HG02885 (cell line): ENCODE measurements around the gene MYMX.
"Not testable (repeated sequence)": the region's sequence is repeated elsewhere in the genome, so short reads cannot be mapped to it uniquely, and the experiment has no call there.

Experiments used
- ATAC-seq: cut with Tn5 transposase; IDR thresholded peaks from one replicate; pipeline ENCODE4 v1.9.1; 2021; ENCODE audit warnings: mild to moderate bottlenecking; ENCODE audit not compliant: unreplicated experiment, poor library complexity

The MYMX gene

DNA sequence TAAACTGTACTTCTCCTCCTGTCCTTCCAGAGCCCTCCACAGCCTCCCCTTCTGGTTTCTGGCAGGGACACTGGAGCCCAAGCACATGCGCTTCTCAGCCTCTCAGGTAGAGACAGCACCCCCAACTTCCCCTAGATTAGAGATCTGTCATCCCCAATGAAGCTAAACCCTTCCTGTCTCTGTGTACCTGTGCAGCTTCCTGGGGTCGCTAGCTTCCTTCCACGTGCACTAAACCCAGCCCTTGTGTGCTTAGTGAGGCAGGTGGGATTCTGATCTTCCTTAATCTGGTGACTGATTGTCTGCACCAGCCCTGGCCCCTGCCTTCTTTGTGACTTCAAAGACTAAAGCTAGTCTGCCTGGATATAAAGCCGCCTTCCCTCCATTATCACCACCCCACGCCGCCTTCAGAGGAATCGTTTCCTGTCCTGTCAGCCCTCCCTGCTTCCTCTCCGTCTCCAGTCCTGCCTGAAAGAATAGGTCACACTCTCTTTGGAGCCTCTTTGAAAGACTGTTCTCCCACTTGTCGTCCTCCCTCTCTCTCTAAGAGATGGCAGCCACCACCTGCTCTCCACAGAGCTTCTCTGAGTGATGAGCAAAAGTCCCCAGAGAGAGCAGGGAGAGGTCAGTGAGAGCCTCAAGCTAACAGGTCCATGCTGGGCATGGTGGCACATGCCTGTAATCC is 30.6 kb upstream of the MYMX start:
- ATAC-seq = no peak

GRCh38 chr6:44186635-44187025 is 30.1 kb upstream of the MYMX start:
- ATAC-seq = no peak

DNA sequence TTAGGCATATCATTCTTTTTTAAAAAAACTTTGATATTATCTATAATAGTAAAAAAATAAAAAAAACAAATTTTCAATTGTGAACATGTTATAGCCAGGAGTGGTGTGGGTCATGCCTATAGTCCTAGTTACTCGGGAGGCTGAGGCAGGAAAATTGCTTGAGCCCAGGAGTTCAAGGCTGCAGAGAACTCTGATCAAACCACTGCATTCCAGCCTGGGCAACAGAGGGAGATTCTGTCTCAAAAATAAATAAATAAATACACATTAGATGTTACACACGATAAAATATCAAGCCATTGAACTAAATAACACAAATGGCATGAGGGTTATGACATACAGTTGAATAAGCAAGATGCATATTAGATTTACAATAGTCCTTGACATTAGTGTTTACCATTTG is 27.9 kb upstream of the MYMX start:
- ATAC-seq = no peak

GRCh38 chr6:44189257-44189656 is 27.5 kb upstream of the MYMX start:
- ATAC-seq = no peak

- ATAC-seq = peak; percentile 77
These were observed 26.0 kb upstream of the MYMX start for GRCh38 chr6:44190715-44191114.

DNA sequence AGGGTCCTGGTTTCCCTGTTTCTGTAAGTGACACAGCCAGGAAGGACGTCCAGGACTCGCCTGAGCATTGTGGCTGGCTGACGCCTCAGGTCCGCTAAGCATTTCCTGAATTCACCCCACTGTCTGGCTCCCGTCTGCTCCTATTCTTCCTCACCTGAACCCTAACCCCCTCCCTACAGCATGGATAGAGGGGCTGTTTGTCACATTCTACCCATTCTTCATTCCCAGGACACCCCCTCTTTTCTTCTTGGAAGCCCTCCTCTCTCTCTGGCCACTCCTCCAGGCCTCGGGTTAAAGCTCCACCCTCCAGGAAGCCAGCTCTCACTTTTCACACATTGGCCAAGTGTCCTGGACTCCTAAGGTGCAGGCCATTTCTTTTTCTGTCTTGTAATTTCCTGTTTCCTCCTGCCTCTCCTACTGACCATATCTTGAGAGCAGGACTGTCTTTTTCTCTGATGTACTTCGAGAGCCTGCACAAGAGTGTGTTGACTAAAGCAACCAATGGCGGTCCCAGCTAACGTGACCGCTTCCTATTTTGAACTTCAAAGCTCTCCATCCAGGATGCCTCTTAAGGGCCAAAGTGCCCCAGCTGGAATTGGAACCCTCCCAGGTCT is 24.2 kb upstream of the MYMX start:
- ATAC-seq = no peak

DNA sequence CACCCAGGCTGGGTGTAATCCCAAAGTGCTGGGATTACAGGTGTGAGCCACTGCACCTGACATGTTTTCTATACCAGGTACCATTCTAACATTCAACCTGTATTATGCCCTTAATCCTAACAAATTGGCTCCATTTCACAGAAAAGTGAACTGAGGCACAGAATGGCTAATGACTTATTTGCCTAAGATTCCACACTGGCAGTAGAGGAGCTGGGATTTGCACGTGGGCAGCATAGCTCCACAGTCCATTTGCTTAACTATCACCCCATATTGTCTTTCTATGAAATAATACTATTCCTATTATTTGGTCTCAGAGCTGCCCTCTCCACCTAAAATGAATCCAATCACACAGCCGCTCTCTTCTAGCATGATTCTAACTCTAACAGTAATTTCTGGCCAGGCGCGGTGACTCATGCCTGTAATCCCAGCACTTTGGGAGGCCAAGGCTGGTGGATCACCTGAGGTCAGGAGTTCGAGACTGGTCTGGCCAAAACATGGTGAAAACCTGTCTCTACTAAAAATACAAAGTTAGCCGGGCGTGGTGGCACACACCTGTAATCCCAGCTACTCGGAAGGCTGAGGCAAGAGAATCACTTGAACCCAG is 23.3 kb upstream of the MYMX start:
- ATAC-seq = no peak

- no peak for ATAC-seq
These were observed 22.4 kb upstream of the MYMX start for GRCh38 chr6:44194326-44194725.

DNA sequence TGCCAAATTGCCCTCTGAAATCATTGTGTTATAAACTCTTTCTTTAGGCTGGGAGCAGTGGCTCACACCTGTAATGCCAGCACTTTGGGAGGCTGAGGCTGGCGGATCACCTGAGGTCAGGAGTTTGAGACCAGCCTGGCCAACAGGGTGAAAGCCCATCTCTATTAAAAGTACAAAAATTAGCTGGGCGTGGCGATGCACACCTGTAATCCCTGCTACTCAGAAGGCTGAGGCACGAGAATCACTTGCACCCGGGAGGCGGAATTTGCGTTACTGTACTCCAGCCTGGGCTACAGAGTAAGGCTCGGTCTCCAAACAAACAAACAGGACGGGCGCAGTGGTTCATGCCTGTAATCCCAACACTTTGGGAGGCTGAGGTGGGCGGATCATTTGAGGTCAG is 20.4 kb upstream of the MYMX start:
- not testable (repeated sequence) for ATAC-seq

GRCh38 chr6:44198684-44199083 is 18.0 kb upstream of the MYMX start:
- ATAC-seq = no peak

DNA sequence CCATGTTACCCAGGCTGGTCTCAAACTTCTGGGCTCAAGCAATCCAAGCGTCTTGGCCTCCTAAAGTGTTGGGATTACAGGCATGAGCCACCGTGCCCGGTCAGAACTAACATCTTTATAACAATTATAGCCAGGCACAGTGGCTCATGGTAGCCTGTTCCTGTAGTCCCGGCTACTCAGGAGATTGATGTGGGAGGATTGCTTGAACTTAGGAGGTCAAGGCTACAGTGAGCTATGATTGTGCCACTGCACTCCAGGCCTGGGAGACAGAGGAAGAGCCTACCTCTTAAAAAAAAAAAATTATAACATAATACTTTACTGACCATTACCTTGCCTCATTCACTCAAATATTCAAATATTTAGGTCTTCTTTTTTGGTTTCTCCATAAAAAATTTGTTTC is 16.8 kb upstream of the MYMX start:
- no peak for ATAC-seq

- no peak for ATAC-seq
These were observed 15.5 kb upstream of the MYMX start for GRCh38 chr6:44201200-44201599.

DNA sequence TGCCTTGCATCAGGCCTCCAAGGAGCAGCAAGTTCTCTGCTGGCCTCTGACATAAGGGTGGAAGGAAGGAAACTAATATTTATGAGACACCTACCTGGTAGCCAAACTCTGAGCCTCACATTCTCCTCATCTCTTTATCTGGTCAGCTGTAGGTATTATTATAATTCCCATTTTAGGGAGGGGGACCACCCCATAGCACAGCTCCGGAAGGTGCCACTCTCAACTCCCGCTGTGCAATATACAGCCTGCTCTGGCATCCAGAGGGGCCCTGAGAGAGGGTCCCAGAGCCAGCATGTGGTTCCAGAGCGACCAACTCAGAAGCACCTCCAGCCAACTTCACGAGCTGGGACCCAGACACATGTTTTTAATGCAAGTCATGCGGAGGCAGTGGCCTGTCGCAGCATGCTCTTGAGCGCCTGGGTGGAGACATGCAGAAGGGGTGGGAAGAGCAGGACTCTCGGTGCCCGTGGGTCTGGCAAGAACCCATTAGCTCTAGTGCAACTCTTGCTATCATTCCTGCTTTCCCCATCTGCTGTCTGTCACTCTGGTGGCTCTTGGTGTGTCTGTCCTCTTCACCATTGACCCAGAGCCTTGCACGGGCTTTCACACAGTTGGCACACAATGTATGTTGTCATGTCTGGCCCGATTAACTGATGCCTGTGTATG is 15.0 kb upstream of the MYMX start:
- no peak for ATAC-seq

- no peak for ATAC-seq
These were observed 14.3 kb upstream of the MYMX start for GRCh38 chr6:44202332-44202971.

GRCh38 chr6:44202972-44203750 is 13.6 kb upstream of the MYMX start:
- no peak for ATAC-seq

GRCh38 chr6:44203955-44204354 is 12.8 kb upstream of the MYMX start:
- ATAC-seq = no peak

DNA sequence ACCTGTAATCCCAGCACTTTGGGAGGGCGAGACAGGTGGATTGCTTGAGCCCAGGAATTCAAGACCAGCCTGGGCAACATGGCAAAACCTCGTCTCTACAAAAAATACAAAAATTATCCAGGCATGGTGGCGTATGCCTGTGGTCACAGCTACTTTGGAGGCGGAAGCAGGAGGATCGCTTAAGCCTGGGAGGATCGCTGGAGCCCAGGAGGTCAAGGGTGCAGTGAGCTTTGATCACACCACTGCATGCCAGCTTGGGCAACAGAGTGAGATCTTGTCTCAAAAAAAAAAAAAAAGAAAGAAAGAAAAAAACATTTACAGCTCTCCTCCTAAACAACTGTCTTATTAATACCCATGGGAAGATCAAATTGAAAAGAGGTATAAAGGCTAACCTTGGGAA is 8.8 kb upstream of the MYMX start:
- no peak for ATAC-seq

DNA sequence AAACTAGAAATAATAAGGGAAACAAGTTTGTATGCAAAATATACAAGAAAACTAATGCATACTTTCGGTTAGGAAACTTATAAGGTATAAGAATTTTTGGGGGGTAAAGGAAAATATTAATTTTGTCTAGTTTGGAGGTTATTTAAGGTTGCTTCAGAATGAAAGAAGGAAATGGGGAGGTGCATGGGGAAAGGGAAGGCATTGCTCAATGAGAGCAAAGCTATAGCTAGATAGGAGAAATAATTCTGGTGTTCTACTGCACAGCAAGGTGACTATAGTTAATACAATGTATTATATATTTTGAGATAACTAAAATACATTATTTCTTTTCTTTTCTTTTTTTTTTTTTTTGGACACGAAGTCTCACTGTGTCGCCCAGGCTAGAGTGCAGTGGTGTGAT is 5.4 kb upstream of the MYMX start:
- ATAC-seq = no peak

DNA sequence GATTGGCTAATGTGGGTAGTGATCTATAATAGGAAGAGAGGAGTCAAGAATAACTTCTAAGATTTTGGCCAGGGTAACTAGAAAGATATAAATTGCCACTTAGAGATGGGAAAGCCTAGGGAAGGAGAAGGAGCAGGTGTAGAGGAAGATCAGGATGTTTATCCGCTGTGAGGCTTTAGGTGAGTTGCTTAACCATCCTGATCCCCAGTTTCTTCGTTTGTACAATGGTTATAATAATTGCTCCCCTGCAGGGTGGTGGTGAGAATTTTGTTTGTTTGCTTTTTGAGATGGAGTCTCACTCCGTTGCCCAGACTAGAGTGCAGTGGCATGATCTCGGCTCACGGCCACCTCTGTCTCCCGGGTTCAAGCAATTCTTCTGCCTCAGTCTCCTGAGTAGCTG is 2.4 kb upstream of the MYMX start:
- ATAC-seq = no peak
